Measurements from ENCODE around the gene CUL1. TPM values are rescaled to one million over a fixed set of nuclear protein-coding genes. Genes with fewer than 3 reads are reported as not detected.

The CUL1 gene
- total RNA-seq, 1 donor from 2014 or later: 56.9 TPM

DNA sequence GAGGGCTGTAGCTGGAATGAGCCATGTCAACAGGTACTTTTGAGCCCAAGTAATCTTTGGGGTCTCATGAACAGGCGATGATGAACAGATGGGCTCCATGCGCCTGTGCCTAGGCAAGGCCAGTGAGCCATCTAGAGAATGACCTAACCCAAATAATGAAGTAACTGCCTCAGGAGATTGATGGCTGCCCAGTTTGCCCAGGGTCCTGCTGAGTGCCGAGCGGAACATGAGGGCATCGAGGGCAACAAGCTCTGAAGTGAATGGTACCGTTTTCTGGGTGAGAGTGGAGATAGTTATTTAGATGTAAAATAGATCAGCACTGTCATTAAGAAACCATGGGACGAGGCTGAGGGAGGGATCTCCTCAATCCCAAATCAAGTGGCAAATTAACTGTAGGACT is 107.5 kb downstream of the CUL1 start:
- CTCF ChIA-PET: no interaction called here
- DNase-seq (no peak), ATAC-seq (ENCODE audit: low read depth) (no peak)
- H3K27ac Mint-ChIP-seq: no peak overlapping the region
- POLR2A ChIA-PET: interaction anchor here (0.7 kb wide), 1 partner anchor 77 kb away, joined by 3 read pairs; no protein-coding TSS in a partner anchor
- no peaks in the 10 kb centered on the region for H3K9me3 Mint-ChIP-seq
- H3K27me3 Mint-ChIP-seq: no peaks in the 10 kb centered on the region
- no peaks in the 10 kb centered on the region for H3K4me1 Mint-ChIP-seq
- H3K36me3 Mint-ChIP-seq (ENCODE audit: low read depth): peaks cover 69% of the 10 kb centered on the region
- intact Hi-C loops (cut with micrococcal nuclease): no loop called here
- TF ChIP-seq CTCF (IDR thresholded peaks at IDR 0.05): no peak
- H3K4me3 Mint-ChIP-seq: no peak overlapping the region

GRCh38 chr7:148807436-148807835 is 108.7 kb downstream of the CUL1 start:
- ATAC-seq (ENCODE audit: low read depth) (no peak), DNase-seq (no peak)
- ChIA-PET POLR2A (no interaction called here), CTCF (no interaction called here)
- Mint-ChIP-seq H3K4me1 (peaks cover under 1% of the 10 kb centered on the region), H3K4me3 (no peak overlapping the region), H3K36me3 (ENCODE audit: low read depth) (peaks cover 60% of the 10 kb centered on the region), H3K27ac (no peak overlapping the region), H3K9me3 (no peaks in the 10 kb centered on the region), H3K27me3 (no peaks in the 10 kb centered on the region)
- TF ChIP-seq CTCF (IDR thresholded peaks at IDR 0.05): no peak
- intact Hi-C loops (cut with micrococcal nuclease): no loop called here

- TF ChIP-seq CTCF (IDR thresholded peaks at IDR 0.05): no peak
- Mint-ChIP-seq H3K4me1 (peaks cover 16% of the 10 kb centered on the region), H3K27me3 (no peaks in the 10 kb centered on the region), H3K9me3 (no peaks in the 10 kb centered on the region), H3K27ac (peak overlapping the region; percentile 35), H3K4me3 (no peak overlapping the region), H3K36me3 (ENCODE audit: low read depth) (peaks cover 56% of the 10 kb centered on the region)
- intact Hi-C loops (cut with micrococcal nuclease): no loop called here
- ATAC-seq (ENCODE audit: low read depth) (no peak), DNase-seq (no peak)
- ChIA-PET POLR2A (no interaction called here), CTCF (no interaction called here)
Observed at GRCh38 chr7:148809856-148810255, 111.2 kb downstream of the CUL1 start.

DNA sequence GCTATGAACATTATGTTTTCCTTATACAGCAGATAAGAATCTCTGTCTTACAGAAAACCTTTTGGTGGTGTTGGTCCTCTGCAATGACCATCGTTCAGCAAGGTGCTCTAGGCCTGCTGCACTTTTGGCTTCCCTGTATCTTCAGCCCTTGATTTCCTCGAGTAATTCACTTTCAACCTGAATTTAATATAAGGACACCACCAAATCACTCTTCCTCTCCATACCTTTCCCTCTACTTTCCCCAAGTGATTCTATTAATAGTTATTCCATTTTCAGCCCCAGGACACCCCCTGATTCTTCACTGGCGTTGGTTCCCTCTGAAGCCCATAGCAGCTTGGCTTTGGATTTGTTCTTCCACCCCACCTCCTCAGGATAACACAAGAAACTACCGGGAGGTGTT is 113.2 kb downstream of the CUL1 start:
- Mint-ChIP-seq H3K27ac (no peak overlapping the region), H3K9me3 (no peaks in the 10 kb centered on the region), H3K4me3 (no peak overlapping the region), H3K36me3 (ENCODE audit: low read depth) (peaks cover 44% of the 10 kb centered on the region), H3K4me1 (peaks cover 29% of the 10 kb centered on the region), H3K27me3 (no peaks in the 10 kb centered on the region)
- POLR2A ChIA-PET: no interaction called here
- intact Hi-C loops (cut with micrococcal nuclease): no loop called here
- no peak for TF ChIP-seq CTCF (IDR thresholded peaks at IDR 0.05)
- ATAC-seq (ENCODE audit: low read depth): no peak
- CTCF ChIA-PET: interaction anchor here (1.2 kb wide), 1 partner anchor 151 kb away, joined by 3 read pairs; no protein-coding TSS in a partner anchor
- DNase-seq: no peak

- no peak for TF ChIP-seq CTCF (IDR thresholded peaks at IDR 0.05)
- ChIA-PET POLR2A (no interaction called here), CTCF (no interaction called here)
- Mint-ChIP-seq H3K27me3 (no peaks in the 10 kb centered on the region), H3K9me3 (no peaks in the 10 kb centered on the region), H3K36me3 (ENCODE audit: low read depth) (peaks cover 42% of the 10 kb centered on the region), H3K4me1 (peaks cover 29% of the 10 kb centered on the region), H3K4me3 (no peak overlapping the region), H3K27ac (no peak overlapping the region)
- intact Hi-C loops (cut with micrococcal nuclease): no loop called here
- DNase-seq (no peak), ATAC-seq (ENCODE audit: low read depth) (no peak)
Observed at GRCh38 chr7:148813890-148814289, 115.2 kb downstream of the CUL1 start.

All from activated B cell treated with CpG ODN at 0.5 μM for 24 hours (primary cell).